Fibroblast of lung (primary cell): ENCODE measurements around the gene PLCD4.

Experiments used
- CTCF ChIP-seq, 2 donors: IDR thresholded peaks in 1 of 2; conservative IDR thresholded peaks in 1 of 2; 1 replicate in 1 of 2; 2 replicates in 1 of 2; pipeline ENCODE4 v1.5.1; 2011 to 2012; ENCODE audit warnings: low read length in 2 of 2, control low read depth in 1 of 2, inconsistent platforms in 1 of 2, low read depth in 1 of 2, mild to moderate bottlenecking in 1 of 2
- EZH2 ChIP-seq: IDR thresholded peaks from 2 replicates; pipeline ENCODE4 v1.5.1; 2012; ENCODE audit warnings: low read length, control low read depth, mild to moderate bottlenecking; ENCODE audit errors: missing control alignments

- TF ChIP-seq CTCF (conservative IDR thresholded peaks at IDR 0.05 in 1 of 2, IDR thresholded peaks at IDR 0.05 in 1 of 2; ENCODE audit: low read depth in 1 of 2, low read length in 2 of 2) (no peak), EZH2 (no peak)
Observed at GRCh38 chr2:218631837-218632236, 24.1 kb downstream of the PLCD4 start.
